Activated CD8-positive, alpha-beta memory T cell treated with anti-CD3 and anti-CD28 coated beads for 24 hours (primary cell): ENCODE data around the gene FAM98C.
A peak's percentile ranks its signal among the peaks of the same experiment; 100 is the strongest.

Experiments used
- DNase-seq: peaks from one replicate; pipeline ENCODE4 v3.0.0-alpha.2; 2020

Gene FAM98C

DNA sequence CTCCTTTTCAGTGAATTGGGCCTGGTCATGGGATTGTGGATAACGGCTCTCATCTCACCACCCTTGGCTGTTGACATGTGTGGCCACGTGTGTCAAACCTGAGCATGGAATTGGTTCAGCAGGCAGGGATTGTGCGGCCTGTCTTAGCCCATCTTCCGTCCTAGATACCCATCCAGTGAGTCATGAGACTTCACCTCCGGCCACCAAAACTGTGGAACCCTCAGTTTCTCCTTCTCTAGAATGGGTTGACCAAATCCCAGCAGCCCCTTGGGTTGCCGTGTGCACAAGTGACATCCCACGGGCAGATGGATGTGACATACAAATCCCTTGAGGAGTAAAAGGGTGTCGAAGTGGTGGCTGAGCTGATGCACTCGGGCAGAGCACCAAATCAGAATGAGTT, 21.8 kb upstream of the FAM98C start:
- no peak for DNase-seq

DNA sequence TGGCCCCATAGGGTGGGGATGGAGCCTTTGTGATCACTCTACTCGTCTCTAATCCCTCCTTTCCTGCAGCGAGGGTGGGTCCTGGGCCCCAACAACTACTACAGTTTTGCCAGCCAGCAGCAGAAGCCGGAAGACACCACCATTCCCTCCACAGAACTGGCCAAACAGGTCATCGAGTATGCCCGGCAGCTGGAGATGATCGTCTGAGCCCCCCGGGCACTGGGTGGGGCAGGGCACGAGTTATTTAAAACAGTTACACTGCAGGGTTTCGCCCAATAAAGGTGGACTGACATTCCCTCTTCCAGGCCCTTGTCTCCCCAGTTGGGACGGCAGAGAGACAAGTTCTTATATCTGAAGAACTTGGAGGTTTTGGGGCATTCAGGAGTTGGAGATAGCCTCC, 19.7 kb upstream of the FAM98C start:
- no peak for DNase-seq

GRCh38 chr19:38383743-38384142, 19.1 kb upstream of the FAM98C start:
- DNase-seq: no peak

GRCh38 chr19:38384209-38385027, 18.5 kb upstream of the FAM98C start:
- no peak for DNase-seq

DNA sequence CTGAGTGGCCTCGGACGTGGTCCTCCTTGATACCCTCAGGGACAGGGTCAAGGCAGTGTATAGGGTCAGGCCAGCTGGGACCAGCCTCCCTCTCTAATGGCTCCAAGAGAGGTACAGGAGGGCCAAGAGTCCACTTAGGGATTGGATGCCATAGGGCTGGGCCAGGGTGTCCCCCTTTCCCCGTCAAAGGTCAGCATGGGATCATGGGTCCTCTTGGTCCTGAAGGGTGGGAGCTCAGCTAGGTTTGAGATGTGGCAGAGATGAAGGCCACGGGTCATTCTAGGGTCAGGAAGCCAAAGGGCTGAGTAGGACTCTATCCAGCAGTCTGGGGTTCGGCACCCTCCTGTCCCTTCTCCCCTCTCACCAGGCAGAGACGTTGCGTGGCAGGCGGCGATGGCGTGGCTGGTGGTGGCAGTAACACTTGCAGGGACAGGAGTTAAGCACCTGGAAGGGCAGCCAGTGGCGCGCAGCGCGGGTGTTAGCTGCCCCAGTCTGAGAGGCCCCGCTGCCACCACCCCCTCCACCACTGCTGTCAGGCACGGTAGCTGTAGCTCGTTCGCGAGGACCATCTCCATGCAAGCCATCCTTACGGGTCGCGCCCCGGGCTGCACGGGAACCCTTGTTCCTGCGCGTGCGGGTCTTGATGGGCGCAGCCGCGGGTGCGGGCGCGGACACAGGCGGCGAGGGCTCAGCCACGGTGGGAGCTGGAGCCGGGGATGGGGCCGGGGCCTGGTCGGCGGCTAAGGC, 17.7 kb upstream of the FAM98C start:
- DNase-seq: no peak

DNA sequence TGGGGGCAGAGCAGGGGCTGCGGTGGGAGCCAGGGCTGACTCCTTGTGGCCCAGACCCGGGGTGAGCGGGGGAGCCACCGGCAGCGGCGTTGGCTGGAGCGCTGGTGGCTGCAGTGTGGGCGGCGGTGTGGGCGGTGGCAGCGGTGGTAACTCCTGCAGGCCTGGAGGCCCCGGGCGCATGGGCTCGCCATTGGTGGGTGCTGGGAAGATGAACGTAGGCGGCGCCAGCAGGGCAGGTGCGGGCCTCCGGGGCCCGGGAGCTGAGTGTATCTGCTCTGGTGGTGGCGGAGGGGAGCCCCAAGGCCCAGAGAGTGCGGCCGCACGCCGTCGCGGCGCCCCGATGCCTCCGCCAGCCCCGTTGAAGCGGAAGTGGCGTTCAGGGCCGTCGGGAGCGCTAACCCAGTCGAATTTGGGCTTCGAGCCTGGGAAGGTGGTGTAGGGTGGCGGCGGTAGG, 17.1 kb upstream of the FAM98C start:
- no peak for DNase-seq

DNA sequence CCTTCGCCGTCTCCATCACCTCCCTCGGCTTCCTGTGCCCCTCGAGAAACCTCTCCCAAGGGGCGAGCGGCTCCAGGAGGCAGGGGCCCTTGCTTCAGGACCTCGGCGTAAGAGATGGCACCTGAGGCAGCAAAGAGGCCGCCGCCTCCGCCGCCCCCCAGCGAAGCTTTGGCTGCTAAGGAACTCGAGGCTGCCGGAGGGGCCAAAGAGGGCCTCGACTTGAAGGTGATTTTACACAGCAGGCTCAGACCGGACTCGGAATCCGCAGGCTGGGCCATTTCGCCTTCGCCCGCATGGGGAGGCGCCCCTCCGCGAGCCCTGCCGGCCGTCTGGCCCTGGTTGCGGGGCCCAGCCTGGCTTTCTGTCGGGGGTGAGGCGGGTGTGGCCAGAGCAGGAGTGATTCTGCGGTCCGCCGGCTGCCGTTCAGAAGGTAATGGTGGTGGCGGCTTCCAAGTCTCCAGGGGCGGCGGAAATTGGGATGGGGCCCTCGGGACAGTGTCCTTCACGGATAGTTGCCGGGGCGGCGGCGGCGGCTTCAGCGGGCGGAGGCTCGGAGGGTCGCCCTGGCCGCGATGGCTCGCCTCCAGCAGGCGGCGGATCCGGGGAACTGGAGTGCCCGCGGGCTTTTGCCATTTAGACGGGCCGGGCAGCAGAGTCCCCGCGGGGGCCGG, 16.5 kb upstream of the FAM98C start:
- DNase-seq: no peak

GRCh38 chr19:38386971-38387549, 15.8 kb upstream of the FAM98C start:
- DNase-seq: no peak

DNA sequence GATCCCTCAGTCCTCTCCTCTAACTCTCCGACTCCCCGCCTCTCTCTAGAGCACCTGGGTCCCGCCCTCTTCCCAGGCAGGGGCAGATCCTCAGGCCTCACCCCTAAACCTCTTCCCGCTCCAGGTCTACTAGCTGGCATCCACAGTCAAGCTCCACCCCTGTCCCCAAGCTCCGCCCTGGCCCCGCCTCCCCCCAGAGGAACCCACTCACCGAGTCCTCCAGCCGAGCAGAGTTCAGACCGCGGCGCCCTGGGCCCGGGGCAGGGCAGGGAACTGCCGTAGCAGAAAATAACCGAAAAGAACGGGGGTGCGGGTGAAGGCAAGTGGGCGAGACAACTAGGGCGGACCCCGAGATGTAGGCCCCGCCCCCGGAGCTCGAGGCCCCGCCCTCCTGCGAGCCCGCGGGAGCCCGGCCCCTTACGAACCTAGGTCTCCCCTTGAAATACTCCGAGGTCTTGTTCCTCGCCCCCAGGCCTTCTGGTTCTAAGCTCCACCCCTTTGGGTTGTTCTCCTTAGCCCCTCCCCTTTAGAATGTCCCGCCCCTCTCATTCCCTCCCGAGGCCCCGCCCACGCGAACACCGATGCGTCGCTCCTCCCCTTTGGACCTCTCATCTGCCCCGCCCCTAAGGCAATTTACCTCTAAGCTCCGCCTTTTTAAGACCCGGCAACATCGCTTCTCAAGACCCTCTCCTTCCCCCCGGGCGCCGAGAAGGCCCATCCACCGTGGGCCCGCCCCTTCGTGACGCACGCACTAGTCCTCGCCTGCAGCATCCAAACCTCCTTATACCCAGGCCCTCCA, 15.1 kb upstream of the FAM98C start, which contains the start of gene GGN:
Gene GGN (minus strand): TSS at position 485 of the 799 bp plus-strand sequence. CDS start 773 bp downstream, outside the sequence.
- DNase-seq: peak; percentile 88

GRCh38 chr19:38388349-38389100, 14.4 kb upstream of the FAM98C start, which contains the start of gene SPRED3:
Gene SPRED3, plus strand, starts transcription at chr19:38388697. Its CDS starts 1,606 bp downstream, at chr19:38390303.
- peak; percentile 62 for DNase-seq

- DNase-seq: no peak
Observed at GRCh38 chr19:38389101-38389925, 13.6 kb upstream of the FAM98C start.

DNA sequence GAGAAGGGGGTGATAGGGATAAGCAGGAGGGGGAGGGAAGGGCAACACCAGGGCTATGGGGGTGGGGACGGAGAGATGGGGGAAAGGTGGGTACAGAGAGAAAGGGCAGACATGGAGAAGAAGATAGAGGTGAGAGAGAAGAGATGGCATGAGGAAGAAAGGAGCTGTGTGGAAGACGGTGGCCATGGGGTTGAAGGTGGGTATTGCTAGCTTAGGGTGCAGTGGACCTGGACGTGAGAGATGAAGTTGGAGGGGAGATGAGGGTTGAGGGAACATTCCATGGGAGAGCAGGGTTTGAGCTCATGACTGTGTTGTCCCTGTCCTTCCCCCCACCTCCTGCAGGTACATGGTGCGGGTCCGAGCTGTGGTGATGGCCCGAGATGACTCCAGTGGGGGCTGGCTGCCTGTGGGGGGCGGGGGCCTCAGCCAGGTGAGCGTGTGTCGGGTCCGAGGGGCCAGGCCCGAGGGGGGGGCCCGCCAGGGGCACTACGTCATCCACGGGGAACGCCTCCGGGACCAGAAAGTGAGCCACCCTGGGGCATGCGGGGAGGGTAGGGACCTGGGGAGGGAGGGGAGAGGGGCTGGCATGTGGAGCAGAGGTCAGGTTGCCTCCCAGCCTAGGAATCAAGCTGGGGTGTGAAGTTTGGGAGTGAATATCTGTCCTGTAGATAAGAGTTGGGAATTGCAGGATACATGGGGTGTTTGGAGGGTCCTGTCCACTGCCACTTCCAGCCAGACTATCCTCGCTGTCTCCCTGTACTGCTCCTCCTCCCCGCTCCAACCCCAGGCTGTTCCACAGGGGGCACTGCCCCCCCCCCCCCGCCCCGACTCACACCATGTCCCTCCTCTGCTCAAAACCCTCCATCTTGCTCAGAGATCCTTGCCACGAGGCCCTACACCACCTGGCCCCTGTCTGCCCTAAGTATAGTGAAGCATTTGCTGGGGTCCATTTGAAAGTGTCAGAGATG, 12.7 kb upstream of the FAM98C start:
- no peak for DNase-seq

- DNase-seq: no peak
Observed at GRCh38 chr19:38391911-38392464, 10.9 kb upstream of the FAM98C start.

DNA sequence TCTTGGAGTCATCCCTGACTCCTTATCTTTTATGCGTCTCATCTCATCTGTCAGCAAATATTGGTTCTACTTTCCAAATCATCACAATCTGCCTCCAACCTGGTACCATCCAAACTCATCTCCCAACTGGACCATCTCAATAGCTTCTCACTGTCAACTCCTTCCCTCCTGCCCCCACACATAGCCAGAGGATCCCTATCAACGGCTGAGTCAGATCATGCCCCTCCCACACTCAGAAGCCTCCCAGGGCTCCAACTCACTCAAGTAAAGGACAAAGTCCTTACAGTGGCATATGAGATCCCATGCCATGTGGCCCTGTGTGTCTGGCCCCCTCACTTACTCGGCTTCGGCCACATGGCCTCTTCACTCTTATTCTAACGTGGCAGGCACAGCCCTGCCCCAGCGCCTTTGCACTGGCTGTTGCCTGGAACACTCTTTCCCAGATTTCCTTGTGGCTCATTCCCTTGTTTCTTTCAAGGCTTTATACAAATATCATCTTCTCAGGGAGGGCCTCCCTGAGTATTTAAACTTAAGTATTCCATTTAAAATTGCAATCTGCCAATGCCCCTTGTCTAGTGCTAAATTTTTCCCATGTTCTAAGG, 10.1 kb upstream of the FAM98C start:
- DNase-seq: no peak

- peak; percentile 86 for DNase-seq
Observed at GRCh38 chr19:38394488-38394887, 8.4 kb upstream of the FAM98C start.

DNA sequence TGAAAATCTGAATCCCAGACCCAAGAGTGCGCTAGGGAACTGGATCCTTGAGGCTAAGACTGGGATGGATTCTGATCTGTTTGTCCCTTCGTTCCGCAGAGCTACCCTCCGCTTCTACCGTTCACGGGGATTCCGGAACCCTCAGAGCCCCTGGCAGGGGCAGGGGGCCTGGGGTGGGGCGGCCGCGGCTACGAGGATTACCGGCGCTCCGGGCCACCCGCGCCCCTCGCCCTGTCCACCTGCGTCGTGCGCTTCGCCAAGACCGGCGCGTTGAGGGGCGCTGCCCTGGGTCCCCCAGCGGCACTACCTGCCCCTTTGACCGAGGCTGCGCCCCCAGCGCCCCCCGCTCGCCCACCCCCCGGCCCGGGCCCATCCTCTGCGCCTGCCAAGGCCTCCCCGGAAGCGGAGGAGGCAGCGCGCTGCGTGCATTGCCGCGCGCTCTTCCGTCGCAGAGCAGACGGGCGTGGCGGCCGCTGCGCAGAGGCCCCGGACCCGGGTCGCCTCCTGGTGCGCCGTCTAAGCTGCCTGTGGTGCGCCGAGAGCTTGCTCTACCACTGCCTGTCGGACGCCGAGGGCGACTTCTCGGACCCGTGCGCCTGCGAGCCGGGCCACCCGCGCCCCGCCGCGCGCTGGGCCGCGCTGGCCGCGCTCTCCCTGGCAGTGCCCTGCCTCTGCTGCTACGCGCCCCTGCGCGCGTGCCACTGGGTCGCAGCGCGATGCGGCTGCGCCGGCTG, 7.3 kb upstream of the FAM98C start:
- DNase-seq: peak; percentile 85

- DNase-seq: no peak
Observed at GRCh38 chr19:38399081-38399480, 3.8 kb upstream of the FAM98C start.

GRCh38 chr19:38399537-38399936, 3.4 kb upstream of the FAM98C start:
- DNase-seq: no peak
